K562 (cell line): Measurements from ENCODE around the gene PREP. TPM values are rescaled to one million over a fixed set of nuclear protein-coding genes. Genes with fewer than 3 reads are reported as not detected.

Source experiments
- ATAC-seq: fragments of 200-7000 bp; cut with Tn5 transposase; 3 replicates; pipeline ENCODE4 v1.9.1; 2020; ENCODE audit warnings: moderate library complexity
- BruUV-seq: library from RNA; stranded (reverse); fragments of 400-500 nt; replicated peaks from 2 replicates; lab custom pipeline; 2021; lab: Mats Ljungman, UMichigan
- CTCF ChIA-PET: fragments of 300-600 bp; formaldehyde crosslinking; extraction: SDS; loops from one replicate; lab custom pipeline; 2021; ENCODE audit warnings: low intra/inter-chr PET ratio; lab: Yijun Ruan, JAX
- POLR2A ChIA-PET: fragments of 300-600, 350-650 bp; sonication (Branson Sonifier 250); formaldehyde crosslinking; extraction: SDS; loops from one replicate; lab custom pipeline; 2021; ENCODE audit warnings: antibody characterized with exemption, inconsistent platforms; lab: Yijun Ruan, JAX
- DNase-seq, 4 experiments: peaks; one replicate each; pipeline versions ENCODE4 v3.0.0 to v3.0.0-alpha.2; 2011 to 2018; ENCODE audit warnings: low spot score in 3 of 4, mixed read lengths in 3 of 4; ENCODE audit errors: extremely low read depth in 1 of 4
- FAIRE-seq: peaks from 2 replicates; lab custom pipeline; 2011; peaks lifted over from hg19 to GRCh38; lab: Jason Lieb, UNC
- H2AFZ ChIP-seq: 2 replicates; pipeline ENCODE4 v1.6.0; 2011; ENCODE audit warnings: low read depth, low read length, control low read depth, inconsistent platforms
- H3K27ac ChIP-seq: fragments of 200-600 bp; 3 replicates; pipeline ENCODE4 v1.8.0; 2011; ENCODE audit warnings: low read depth, mild to moderate bottlenecking, control low read depth, inconsistent platforms, low read length, moderate library complexity, mixed read lengths; ENCODE audit errors: extremely low read depth
- H3K27me3 ChIP-seq, 2 experiments: fragments of 300-600 bp in 1 of 2; 2 replicates in 1 of 2; 3 replicates in 1 of 2; pipeline versions ENCODE4 v1.6.0 to v1.8.0; 2011; ENCODE audit warnings: inconsistent platforms in 2 of 2, low read length in 2 of 2, mild to moderate bottlenecking in 1 of 2, mixed read lengths in 1 of 2, moderate library complexity in 1 of 2; ENCODE audit not compliant: control insufficient read depth in 2 of 2, insufficient read depth in 2 of 2
- H3K36me3 ChIP-seq: fragments of 300-600 bp; 3 replicates; pipeline ENCODE4 v1.8.0; 2011; ENCODE audit warnings: mild to moderate bottlenecking, low read length, inconsistent platforms; ENCODE audit not compliant: control insufficient read depth, insufficient read depth
- H3K4me1 ChIP-seq, 2 experiments: fragments of 200-600 bp in 1 of 2; replicated peaks in 1 of 2; 2 replicates in 1 of 2; 3 replicates in 1 of 2; pipeline versions ENCODE4 v1.5.1 to v1.8.0; 2011; ENCODE audit warnings: inconsistent platforms in 2 of 2, low read length in 2 of 2, mild to moderate bottlenecking in 1 of 2, mixed read lengths in 1 of 2, moderate library complexity in 1 of 2; ENCODE audit not compliant: control insufficient read depth in 2 of 2, insufficient read depth in 2 of 2
- H3K4me2 ChIP-seq: 2 replicates; pipeline ENCODE4 v1.6.1; 2011; ENCODE audit warnings: low read length, control low read depth, inconsistent platforms, mixed read lengths; ENCODE audit not compliant: insufficient read depth
- H3K4me3 ChIP-seq: fragments of 200-600 bp; sonication (generic), shearing (Covaris generic); 2 replicates; pipeline ENCODE4 v1.5.1; 2016; ENCODE audit warnings: control low read depth, inconsistent platforms
- H3K79me2 ChIP-seq: fragments of 200-600 bp; 3 replicates; pipeline ENCODE4 v1.8.0; 2011; ENCODE audit warnings: low read length, inconsistent platforms; ENCODE audit not compliant: control insufficient read depth, insufficient read depth
- H3K9ac ChIP-seq, 2 experiments: 2 replicates each; pipeline versions ENCODE4 v1.6.0 to v1.6.1; 2011; ENCODE audit warnings: low read depth in 2 of 2, low read length in 2 of 2, control low read depth in 1 of 2, inconsistent platforms in 1 of 2, mild to moderate bottlenecking in 1 of 2, mixed read lengths in 1 of 2; ENCODE audit not compliant: insufficient read depth in 1 of 2
- H3K9me1 ChIP-seq: one replicate; pipeline ENCODE4 v1.6.0; 2011; ENCODE audit warnings: inconsistent platforms, mild to moderate bottlenecking, low read length, moderate library complexity; ENCODE audit not compliant: control insufficient read depth, insufficient read depth
- H3K9me3 ChIP-seq: replicated peaks from 2 replicates; pipeline ENCODE4 v1.5.1; 2011; ENCODE audit warnings: low read depth, low read length, inconsistent platforms; ENCODE audit not compliant: control insufficient read depth, insufficient read depth
- H4K20me1 ChIP-seq: replicated peaks from 2 replicates; pipeline ENCODE4 v1.6.1; 2011; ENCODE audit warnings: low read length, inconsistent platforms, mixed read lengths; ENCODE audit not compliant: control insufficient read depth, insufficient read depth
- GTF2E2 ChIP-seq: fragments of 200-800 bp; sonication (Bioruptor generic); IDR thresholded peaks from 2 replicates; pipeline ENCODE4 v1.6.1; 2016; ENCODE audit warnings: missing genetic modification characterization, missing compliant biosample characterization
- IRF2 ChIP-seq: sonication (generic); formaldehyde crosslinking; IDR thresholded peaks from 2 replicates; pipeline ENCODE4 v1.8.1; 2022; ENCODE audit warnings: mild to moderate bottlenecking, missing genetic modification reagents
- KDM1A ChIP-seq, 2 experiments: fragments of 450-650 bp; IDR thresholded peaks; 2 replicates each; pipeline ENCODE4 v1.6.1; 2016; ENCODE audit warnings: mild to moderate bottlenecking in 2 of 2
- KHSRP ChIP-seq: fragments of 450-650 bp; IDR thresholded peaks from 2 replicates; pipeline ENCODE4 v1.6.1; 2017
- MAFK ChIP-seq: IDR thresholded peaks from 2 replicates; pipeline ENCODE4 v1.6.1; 2011; ENCODE audit warnings: low read length, improper control_type of control experiment
- MXI1 ChIP-seq: IDR thresholded peaks from 2 replicates; pipeline ENCODE4 v1.6.1; 2011; ENCODE audit warnings: low read depth, mild to moderate bottlenecking, improper control_type of control experiment, low read length
- RBM25 ChIP-seq: fragments of 200-400 bp; formaldehyde crosslinking; IDR thresholded peaks from 2 replicates; pipeline ENCODE4 v1.6.1; 2018; ENCODE audit warnings: low read length, low read depth, moderate library complexity; ENCODE audit not compliant: severe bottlenecking
- SP1 ChIP-seq: sonication (generic); formaldehyde crosslinking; IDR thresholded peaks from 2 replicates; pipeline ENCODE4 v1.8.1; 2022; ENCODE audit warnings: mild to moderate bottlenecking, missing genetic modification reagents
- YY1 ChIP-seq, 3 experiments: IDR thresholded peaks; 2 replicates each; pipeline ENCODE4 v1.6.1; 2011; ENCODE audit warnings: low read length in 2 of 3, mild to moderate bottlenecking in 2 of 3, moderate library complexity in 2 of 3, borderline replicate concordance in 1 of 3, control low read depth in 1 of 3, low read depth in 1 of 3; ENCODE audit not compliant: insufficient read depth in 3 of 3, insufficient replicate concordance in 2 of 3, control insufficient read depth in 1 of 3, insufficient read length in 1 of 3; ENCODE audit errors: extremely low read depth in 1 of 3
- ZBTB1 ChIP-seq: sonication (generic); formaldehyde crosslinking; IDR thresholded peaks from 2 replicates; pipeline ENCODE4 v1.8.1; 2023; ENCODE audit warnings: missing genetic modification reagents, low read depth, mild to moderate bottlenecking, borderline replicate concordance
- ZNF232 ChIP-seq: sonication (generic); formaldehyde crosslinking; IDR thresholded peaks from 2 replicates; pipeline ENCODE4 v1.8.0; 2022; ENCODE audit warnings: mild to moderate bottlenecking, missing genetic modification reagents
- ZNF384 ChIP-seq: IDR thresholded peaks from 2 replicates; pipeline ENCODE4 v1.6.1; 2012; ENCODE audit warnings: low read depth, low read length, improper control_type of control experiment
- ZNF431 ChIP-seq: sonication (generic); formaldehyde crosslinking; IDR thresholded peaks from 2 replicates; pipeline ENCODE4 v1.8.0; 2022; ENCODE audit warnings: mild to moderate bottlenecking, missing genetic modification reagents
- WGBS: fragments of 100-300 bp; shearing (Covaris generic); methylation state at CpG from one replicate; pipeline ENCODE4 v1.1.6; 2016; ENCODE audit warnings: low coverage, mixed read lengths; ENCODE audit not compliant: insufficient coverage; ENCODE audit errors: missing lambda C conversion rate; 5-methylcytosine and 5-hydroxymethylcytosine counted together
- in situ Hi-C: fragments of 300-500 bp; cut with MboI; formaldehyde crosslinking; loops from 4 replicates; pipeline ENCODE4 v1.15.0; 2018; ENCODE audit warnings: inconsistent platforms, mixed read lengths
- intact Hi-C: fragments of 100-400 bp; cut with micrococcal nuclease; formaldehyde crosslinking; loops from 2 replicates; pipeline ENCODE4 v1.14.2; 2022
- polyA plus RNA-seq, 8 experiments: library from polyadenylated mRNA; depleted of rRNA in 4 of 8; stranded (reverse) in 5 of 8; unstranded in 3 of 8; fragments of >200 nt; fragmentation: Nextera tagmentation in 2 of 8; fragmentation: Illumina TruSeq in 1 of 8; extraction: Ambion mirVana in 2 of 8; extraction: Trizol in 1 of 8; gene quantifications; 2 replicates each; pipeline versions ENCODE4 v1.2.1 to v1.2.3, GENCODE V29; 2011 to 2014; ENCODE audit warnings: inconsistent platforms in 1 of 8, missing spikeins in 1 of 8
- total RNA-seq, 7 experiments: library from RNA; depleted of rRNA in 6 of 7; stranded (reverse); fragments of >200 nt in 6 of 7; fragmentation: Illumina TruSeq in 2 of 7; extraction: Trizol in 2 of 7; gene quantifications; 2 replicates each; pipeline versions ENCODE4 v1.2.1 to v1.2.3, GENCODE V29; 2011 to 2021; ENCODE audit warnings: low replicate concordance in 1 of 7
- TF ChIP-seq, protein P1 (sequence below): fragments of 200-800 bp; sonication (Bioruptor generic); IDR thresholded peaks from 2 replicates; pipeline ENCODE4 v1.6.1; 2017; ENCODE audit warnings: missing genetic modification characterization, missing compliant biosample characterization

Gene PREP
- total and polyA plus RNA-seq, 9 of the 15 experiments (the other 6 are each of a cell fraction or from before 2014, with no cell fraction given): 14.1 to 60.8 (median 28.3) TPM

- DNase-seq (no peak), ATAC-seq (no peak), FAIRE-seq (no peak)
- Histone ChIP-seq H3K9me1 (no peaks in the 10 kb centered on the region), H3K9ac (no peak overlapping the region), H3K4me2 (no peak overlapping the region), H3K9me3 (no peaks in the 10 kb centered on the region), H4K20me1 (peaks cover 2% of the 10 kb centered on the region; the same call in 1 of the 2 replicates), H3K4me1 (no peaks in the 10 kb centered on the region), H3K27me3 (no peaks in the 10 kb centered on the region), H3K4me3 (no peak overlapping the region), H3K27ac (no peak overlapping the region), H3K79me2 (no peaks in the 10 kb centered on the region), H2AFZ (no peak overlapping the region), H3K36me3 (peaks cover 94% of the 10 kb centered on the region)
- no TSS peak for BruUV-seq
- in situ Hi-C loops (no loop called here), intact Hi-C loops (no loop called here)
- ChIA-PET CTCF (no interaction called here), POLR2A (interaction anchor here (1.1 kb wide), 1 partner anchor 8 kb away, joined by 4 read pairs; no protein-coding TSS in a partner anchor)
- WGBS: 61% methylated on average over 2 of the region's 2 CpGs
- TF ChIP-seq MXI1: no peak
- no peak for TF ChIP-seq KHSRP
- TF ChIP-seq YY1 (IDR thresholded peaks at IDR 0.05; ENCODE audit: borderline replicate concordance in 1 of 3, control insufficient read depth in 1 of 3, extremely low read depth in 1 of 3, insufficient read depth in 3 of 3, insufficient read length in 1 of 3, insufficient replicate concordance in 2 of 3, low read depth in 1 of 3, low read length in 2 of 3): no peak
- no peak for TF ChIP-seq ZNF384
- no peak for TF ChIP-seq MAFK
- no peak for TF ChIP-seq ZNF232 (CRISPR knock-in tag)
- TF ChIP-seq KDM1A (IDR thresholded peaks at IDR 0.05): no peak
- no peak for TF ChIP-seq ZBTB1
- TF ChIP-seq SP1 (CRISPR knock-in tag): no peak
- TF ChIP-seq, protein P1, sequence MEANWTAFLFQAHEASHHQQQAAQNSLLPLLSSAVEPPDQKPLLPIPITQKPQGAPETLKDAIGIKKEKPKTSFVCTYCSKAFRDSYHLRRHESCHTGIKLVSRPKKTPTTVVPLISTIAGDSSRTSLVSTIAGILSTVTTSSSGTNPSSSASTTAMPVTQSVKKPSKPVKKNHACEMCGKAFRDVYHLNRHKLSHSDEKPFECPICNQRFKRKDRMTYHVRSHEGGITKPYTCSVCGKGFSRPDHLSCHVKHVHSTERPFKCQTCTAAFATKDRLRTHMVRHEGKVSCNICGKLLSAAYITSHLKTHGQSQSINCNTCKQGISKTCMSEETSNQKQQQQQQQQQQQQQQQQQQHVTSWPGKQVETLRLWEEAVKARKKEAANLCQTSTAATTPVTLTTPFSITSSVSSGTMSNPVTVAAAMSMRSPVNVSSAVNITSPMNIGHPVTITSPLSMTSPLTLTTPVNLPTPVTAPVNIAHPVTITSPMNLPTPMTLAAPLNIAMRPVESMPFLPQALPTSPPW (CRISPR knock-in tag): no peak
- TF ChIP-seq GTF2E2 (tag): no peak
- TF ChIP-seq ZNF431 (CRISPR knock-in tag): no peak
- TF ChIP-seq RBM25: no peak
- TF ChIP-seq IRF2 (CRISPR knock-in tag): no peak
Measured at GRCh38 chr6:105326216-105326615, 76.7 kb downstream of the PREP start.
